Bone marrow (tissue), 2 donors: ENCODE results near the gene RAG2.

Experiments used
- DNase-seq, 2 donors: peaks; one replicate each; lab custom pipeline; 2025; lab: John Stamatoyannopoulos, UW

The RAG2 gene

GRCh38 chr11:36550385-36551115, 47.5 kb downstream of the RAG2 start:
- no peak for DNase-seq
